Urinary bladder (tissue), 4 donors: Measurements from ENCODE around the gene NUCB2. TPM values are rescaled to one million over a fixed set of nuclear protein-coding genes. Genes with fewer than 3 reads are reported as not detected.

ENCODE experiments used
- DNase-seq: peaks from one replicate; pipeline ENCODE4 v3.0.0-alpha.2; 2015; ENCODE audit errors: extremely low spot score
- H3K27ac ChIP-seq: one replicate; pipeline ENCODE4 v1.5.1; 2013; ENCODE audit warnings: low read depth, mild to moderate bottlenecking, moderate library complexity
- H3K36me3 ChIP-seq: one replicate; pipeline ENCODE4 v1.6.1; 2013; ENCODE audit warnings: mild to moderate bottlenecking, moderate library complexity; ENCODE audit not compliant: insufficient read depth
- H3K4me1 ChIP-seq: one replicate; pipeline ENCODE4 v1.6.1; 2013; ENCODE audit warnings: mild to moderate bottlenecking, moderate library complexity; ENCODE audit not compliant: insufficient read depth
- H3K4me3 ChIP-seq: one replicate; pipeline ENCODE4 v1.5.1; 2013; ENCODE audit warnings: low read depth, low read length
- WGBS: extraction: QIAGEN DNeasy Blood & Tissue Kit; methylation state at CpG from one replicate; pipeline ENCODE4 v1.1.7; 2013; 5-methylcytosine and 5-hydroxymethylcytosine counted together
- polyA plus RNA-seq: library from polyadenylated mRNA; stranded (reverse); fragments of 200-250 nt; gene quantifications from one replicate; pipeline ENCODE4 v1.2.3, GENCODE V29; 2013
- total RNA-seq: library from RNA; depleted of rRNA; stranded (reverse); fragments of >200 nt; gene quantifications from one replicate; pipeline ENCODE4 v1.2.3, GENCODE V29; 2014
- donor health status: healthy with polysubstance abuse.
- donor health status: healthy.

NUCB2 gene
- total and polyA plus RNA-seq, 2 donors = 54.8 to 174 TPM

GRCh38 chr11:17328871-17329494, 52.4 kb downstream of the NUCB2 start:
- Histone ChIP-seq H3K4me1 (no peaks in the 10 kb centered on the region), H3K36me3 (no peaks in the 10 kb centered on the region), H3K4me3 (no peak overlapping the region), H3K27ac (no peak overlapping the region)
- WGBS = 95% methylated on average over 5 of the region's 5 CpGs
- DNase-seq = no peak

- Histone ChIP-seq H3K4me1 (no peaks in the 10 kb centered on the region), H3K4me3 (no peak overlapping the region), H3K27ac (no peak overlapping the region), H3K36me3 (no peaks in the 10 kb centered on the region)
- no peak for DNase-seq
- WGBS = 43% methylated on average over 2 of the region's 2 CpGs
Observed at GRCh38 chr11:17331669-17332068, 55.1 kb downstream of the NUCB2 start.

GRCh38 chr11:17333799-17334586, 57.5 kb downstream of the NUCB2 start:
- Histone ChIP-seq H3K36me3 (no peaks in the 10 kb centered on the region), H3K4me3 (no peak overlapping the region), H3K4me1 (no peaks in the 10 kb centered on the region), H3K27ac (no peak overlapping the region)
- WGBS = 83% methylated on average over 4 of the region's 4 CpGs
- no peak for DNase-seq

GRCh38 chr11:17343257-17343656, 66.7 kb downstream of the NUCB2 start:
- Histone ChIP-seq H3K36me3 (no peaks in the 10 kb centered on the region), H3K4me3 (no peak overlapping the region), H3K27ac (no peak overlapping the region), H3K4me1 (no peaks in the 10 kb centered on the region)
- no peak for DNase-seq
- 100% methylated on average over 2 of the region's 2 CpGs for whole genome bisulfite sequencing

GRCh38 chr11:17343907-17344306, 67.4 kb downstream of the NUCB2 start:
- Histone ChIP-seq H3K36me3 (no peaks in the 10 kb centered on the region), H3K27ac (no peak overlapping the region), H3K4me3 (no peak overlapping the region), H3K4me1 (no peaks in the 10 kb centered on the region)
- 95% methylated on average over 1 of the region's 1 CpG for whole genome bisulfite sequencing
- no peak for DNase-seq

GRCh38 chr11:17347676-17348075, 71.1 kb downstream of the NUCB2 start:
- H3K36me3 ChIP-seq = no peaks in the 10 kb centered on the region
- no peak for DNase-seq
- WGBS = 77% methylated on average over 1 of the region's 1 CpG
- no peaks in the 10 kb centered on the region for H3K4me1 ChIP-seq
- H3K4me3 ChIP-seq = no peak overlapping the region
- H3K27ac ChIP-seq = no peak overlapping the region

- Histone ChIP-seq H3K4me3 (no peak overlapping the region), H3K36me3 (no peaks in the 10 kb centered on the region), H3K27ac (no peak overlapping the region), H3K4me1 (no peaks in the 10 kb centered on the region)
- DNase-seq = no peak
- WGBS = 94% methylated on average over 7 of the region's 7 CpGs
Observed at GRCh38 chr11:17350455-17351171, 74.1 kb downstream of the NUCB2 start.

- 25% methylated on average over 12 of the region's 12 CpGs for WGBS
- Histone ChIP-seq H3K4me1 (no peaks in the 10 kb centered on the region), H3K36me3 (no peaks in the 10 kb centered on the region), H3K27ac (no peak overlapping the region), H3K4me3 (peak overlapping the region; percentile 76)
- no peak for DNase-seq
Observed at GRCh38 chr11:17351172-17351509, 74.6 kb downstream of the NUCB2 start.

- Histone ChIP-seq H3K4me3 (peak within 1 kb of the TSS; percentile 76), H3K4me1 (no peaks in the 10 kb centered on the region), H3K36me3 (no peaks in the 10 kb centered on the region), H3K27ac (no peak within 1 kb of the TSS)
- 1% methylated on average over 61 of the region's 61 CpGs for WGBS
- DNase-seq = no peak
Observed at GRCh38 chr11:17351510-17352176, 75.1 kb downstream of the NUCB2 start, which contains the start of gene NCR3LG1. TSS of gene NCR3LG1 (plus strand) at chr11:17351800. CDS start at chr11:17351970, 170 bp downstream.

- H3K27ac ChIP-seq = peak overlapping the region; percentile 75
- H3K4me1 ChIP-seq = no peaks in the 10 kb centered on the region
- under 1% methylated on average over 69 of the region's 69 CpGs for WGBS
- peak overlapping the region; percentile 76 for H3K4me3 ChIP-seq
- DNase-seq = peak; percentile 43
- no peaks in the 10 kb centered on the region for H3K36me3 ChIP-seq
Observed at GRCh38 chr11:17352950-17353820, 76.6 kb downstream of the NUCB2 start.

- 9% methylated on average over 15 of the region's 15 CpGs for WGBS
- Histone ChIP-seq H3K27ac (no peak overlapping the region), H3K4me1 (no peaks in the 10 kb centered on the region), H3K4me3 (peak overlapping the region; percentile 76), H3K36me3 (no peaks in the 10 kb centered on the region)
- DNase-seq = no peak
Observed at GRCh38 chr11:17353821-17354600, 77.5 kb downstream of the NUCB2 start.

- no peak overlapping the region for H3K4me3 ChIP-seq
- no peak overlapping the region for H3K27ac ChIP-seq
- no peaks in the 10 kb centered on the region for H3K4me1 ChIP-seq
- peak; percentile 48 for DNase-seq
- WGBS = 60% methylated on average over 3 of the region's 3 CpGs
- H3K36me3 ChIP-seq = no peaks in the 10 kb centered on the region
Observed at GRCh38 chr11:17354601-17354991, 78.1 kb downstream of the NUCB2 start.
